ENCODE data around the gene FBXO41. TPM values are rescaled to one million over a fixed set of nuclear protein-coding genes. Genes with fewer than 3 reads are reported as not detected.
A peak's percentile ranks its signal among the peaks of the same experiment; 100 is the strongest.

The FBXO41 gene
- total and polyA plus RNA-seq, 9 of the 15 experiments (the other 6 are each of a cell fraction or from before 2014, with no cell fraction given): 0.21 to 8.2 (median 3.5) TPM

- TF ChIP-seq MNT (conservative IDR thresholded peaks at IDR 0.05) (peak in 1 of 2 experiments; percentile 34; a peak in 3 of 4 replicates), ZFX (CRISPR knock-in tag; IDR thresholded peaks at IDR 0.05) (no peak), DMBX1 (CRISPR knock-in tag; IDR thresholded peaks at IDR 0.05; ENCODE audit: borderline replicate concordance) (0 out of 2 replicates have a peak, but pooled peaks have one; percentile 22), VEZF1 (CRISPR knock-in tag; IDR thresholded peaks at IDR 0.05) (peak; percentile 29; the same call in 1 of the 2 replicates), MAZ (CRISPR knock-in tag; conservative IDR thresholded peaks at IDR 0.05 in 1 of 2, IDR thresholded peaks at IDR 0.05 in 1 of 2) (peak in 1 of 2 experiments; percentile 15; a peak in 1 of 4 replicates), FIP1L1 (IDR thresholded peaks at IDR 0.05; ENCODE audit: low read depth, low read length, poor library complexity, severe bottlenecking) (peak; percentile 4), KLF16 (IDR thresholded peaks at IDR 0.05) (no peak), E2F3 (CRISPR knock-in tag; IDR thresholded peaks at IDR 0.05) (0 out of 2 replicates have a peak, but pooled peaks have one; percentile 47), NR2C2 (CRISPR knock-in tag; IDR thresholded peaks at IDR 0.05) (peak; percentile 55), NR2C2 (tag; IDR thresholded peaks at IDR 0.05) (peak; percentile 48; the same call in 1 of the 2 replicates), SIN3B (IDR thresholded peaks at IDR 0.05; ENCODE audit: low read depth) (peak; percentile 34; the same call in 1 of the 2 replicates), POLR3G (IDR thresholded peaks at IDR 0.05; ENCODE audit: extremely low read depth, insufficient read length, insufficient replicate concordance) (no peak), NONO (IDR thresholded peaks at IDR 0.05; ENCODE audit: low read depth in 2 of 2, low read length in 1 of 2) (0 out of 4 replicates have a peak, but pooled peaks of 1 of the 2 experiments have one; percentile 31), ZNF395 (CRISPR knock-in tag; IDR thresholded peaks at IDR 0.05) (0 out of 2 replicates have a peak, but pooled peaks have one; percentile 39), KDM4B (IDR thresholded peaks at IDR 0.05; ENCODE audit: borderline replicate concordance in 2 of 2, low read depth in 1 of 2) (0 out of 4 replicates have a peak, but pooled peaks of 1 of the 2 experiments have one; percentile 20), ZNF263 (CRISPR knock-in tag; IDR thresholded peaks at IDR 0.05; ENCODE audit: borderline replicate concordance) (0 out of 2 replicates have a peak, but pooled peaks have one; percentile 17), LEF1 (IDR thresholded peaks at IDR 0.05) (0 out of 2 replicates have a peak, but pooled peaks have one; percentile 11)
These were observed 51.7 kb downstream of the FBXO41 start (continued) for GRCh38 chr2:73232403-73233153.
